HuH-7.5 (cell line): ENCODE results near the gene PACS1.
"Not testable (repeated sequence)": the region's sequence is repeated elsewhere in the genome, so short reads cannot be mapped to it uniquely, and the experiment has no call there.

ENCODE experiments used
- DNase-seq: peaks from one replicate; pipeline ENCODE4 v3.0.0; 2011; ENCODE audit warnings: low spot score

The PACS1 gene

GRCh38 chr11:66076561-66076960 is 6.5 kb downstream of the PACS1 start:
- DNase-seq, result no peak

- no peak for DNase-seq
Measured at GRCh38 chr11:66077927-66078326, 7.9 kb downstream of the PACS1 start.

- not testable (repeated sequence) for DNase-seq
Measured at GRCh38 chr11:66078949-66079348, 8.9 kb downstream of the PACS1 start.

DNA sequence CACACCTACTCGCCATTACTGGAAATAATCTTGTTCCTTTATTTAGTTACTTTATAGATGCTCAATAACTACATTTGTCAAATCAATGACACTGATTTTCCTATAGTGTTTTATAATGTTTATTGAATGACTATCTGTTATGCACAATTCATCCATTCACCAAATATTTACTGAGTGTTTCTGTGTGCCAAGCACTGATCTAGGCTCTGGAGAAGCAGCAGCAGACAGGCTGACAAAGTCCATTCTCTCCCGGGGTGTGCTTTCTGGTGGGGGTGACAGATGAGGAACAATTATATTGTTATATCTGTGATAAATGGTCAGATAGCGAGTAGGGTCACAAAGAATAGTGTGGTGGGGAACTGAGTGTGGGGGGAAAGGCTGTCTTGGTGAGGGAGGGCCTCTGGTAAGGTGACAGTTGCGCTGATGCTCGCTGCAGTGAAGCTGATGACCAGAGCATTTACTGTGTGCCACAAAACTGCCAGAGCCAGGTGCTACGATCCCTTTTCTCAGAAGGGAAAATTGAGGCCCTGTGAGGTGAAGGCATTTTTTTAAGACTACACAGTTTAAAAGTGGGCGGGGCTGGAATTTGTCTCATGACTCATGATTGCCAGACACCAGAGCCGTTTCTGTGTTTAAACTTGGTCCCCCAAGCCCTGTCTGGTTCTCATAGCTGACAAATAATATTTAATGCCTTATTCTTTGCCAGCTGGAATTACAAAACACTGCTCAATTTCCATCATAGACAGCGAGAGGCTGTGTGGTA is 10.2 kb downstream of the PACS1 start:
- DNase-seq, result no peak

DNA sequence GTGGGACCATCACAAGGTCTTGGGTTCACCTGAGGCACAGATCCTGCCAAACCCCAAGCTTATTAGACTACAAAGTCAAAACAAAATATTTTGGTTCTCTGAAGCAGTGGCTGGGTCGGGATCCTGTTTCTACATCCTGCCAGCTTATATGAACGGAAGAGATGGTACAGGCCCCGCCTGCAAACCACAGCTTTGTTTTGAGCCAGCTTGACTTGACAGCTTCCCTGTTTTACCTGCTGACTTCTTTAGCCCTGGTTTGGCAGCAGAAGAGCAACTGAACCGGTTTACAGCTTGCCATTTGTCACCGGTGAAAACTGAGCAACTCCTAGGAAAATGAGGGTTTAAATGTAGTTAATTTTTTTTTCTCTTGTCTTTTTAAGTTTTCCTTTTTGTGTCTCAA is 11.4 kb downstream of the PACS1 start:
- DNase-seq, result no peak

DNA sequence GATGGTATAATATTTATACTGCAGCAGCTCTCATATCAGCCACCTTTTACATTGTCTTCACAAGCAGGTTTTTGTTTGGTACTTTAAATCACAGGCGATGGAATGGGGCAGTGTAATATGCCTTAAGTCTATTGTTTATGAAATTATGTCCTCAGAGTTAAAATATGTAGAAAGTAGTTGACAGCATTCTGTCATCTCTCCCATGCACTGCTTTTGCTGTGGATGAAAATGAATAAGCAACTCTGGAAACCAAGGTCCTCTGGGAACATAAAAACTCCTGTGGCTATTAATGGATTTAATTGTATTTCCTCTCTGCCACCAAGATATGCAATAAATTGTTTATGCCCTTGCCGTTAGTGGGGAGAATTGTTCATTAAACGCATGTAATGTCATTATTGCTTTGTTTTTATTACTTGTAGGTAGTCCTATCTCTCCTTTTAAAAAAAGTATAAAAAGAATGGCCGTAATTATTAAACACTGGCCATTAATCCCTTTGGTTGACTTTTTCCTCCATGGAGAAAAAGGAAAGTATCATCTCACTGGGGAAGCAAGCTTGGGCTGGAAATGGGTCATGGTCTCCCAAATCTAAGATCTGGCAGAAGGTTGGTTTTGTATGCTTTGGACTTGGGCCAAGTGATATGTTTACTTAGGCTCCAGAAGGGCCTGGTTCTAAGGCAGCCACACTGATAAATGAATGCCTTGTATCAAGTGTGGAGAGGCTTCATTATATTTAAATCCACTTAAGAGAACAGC is 13.1 kb downstream of the PACS1 start:
- DNase-seq, result peak; percentile 70

GRCh38 chr11:66083767-66084166 is 13.7 kb downstream of the PACS1 start:
- no peak for DNase-seq

GRCh38 chr11:66084821-66085475 is 14.9 kb downstream of the PACS1 start:
- DNase-seq, result no peak

- DNase-seq, result no peak
Measured at GRCh38 chr11:66087148-66087908, 17.3 kb downstream of the PACS1 start.

DNA sequence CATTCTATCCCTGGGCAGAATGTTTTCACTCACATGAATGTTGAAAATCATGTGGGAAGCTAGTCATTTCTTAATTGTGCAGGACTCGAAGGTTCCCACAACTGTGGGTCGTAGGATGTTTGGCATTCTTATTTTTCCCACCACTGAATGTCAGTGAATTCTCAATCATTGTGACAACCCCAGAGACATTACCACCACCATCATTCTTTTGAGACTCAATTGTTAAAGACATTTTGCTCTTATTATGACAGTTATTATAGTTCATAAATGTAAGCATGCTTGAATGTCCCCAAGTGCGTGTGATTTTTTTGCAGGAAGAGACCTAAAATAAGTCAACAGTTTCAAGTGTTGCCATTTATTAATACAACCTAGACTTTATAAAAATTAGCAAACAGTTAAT is 19.0 kb downstream of the PACS1 start:
- DNase-seq, result no peak

DNA sequence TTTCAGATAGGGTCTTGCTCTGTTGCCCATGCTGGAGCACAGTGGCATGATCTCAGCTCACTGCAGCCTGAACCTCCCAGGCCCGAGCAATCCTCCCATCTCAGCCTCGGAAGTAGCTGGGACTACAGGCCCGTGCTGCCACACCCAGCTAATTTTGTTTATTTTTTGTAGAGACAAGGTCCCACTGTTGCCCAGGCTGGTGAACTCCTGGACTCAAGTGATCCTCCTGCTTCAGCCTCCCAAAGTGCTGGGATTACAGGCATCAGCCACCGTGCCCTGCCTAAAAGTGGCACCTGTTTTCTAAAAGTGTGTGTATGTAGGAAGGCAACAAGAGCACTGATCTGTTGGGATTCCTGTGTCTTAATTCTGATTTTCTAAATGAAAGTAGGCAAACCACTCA is 20.2 kb downstream of the PACS1 start:
- DNase-seq, result no peak

- not testable (repeated sequence) for DNase-seq
Measured at GRCh38 chr11:66092125-66092524, 22.1 kb downstream of the PACS1 start.

GRCh38 chr11:66099746-66100145 is 29.7 kb downstream of the PACS1 start:
- DNase-seq, result not testable (repeated sequence)

DNA sequence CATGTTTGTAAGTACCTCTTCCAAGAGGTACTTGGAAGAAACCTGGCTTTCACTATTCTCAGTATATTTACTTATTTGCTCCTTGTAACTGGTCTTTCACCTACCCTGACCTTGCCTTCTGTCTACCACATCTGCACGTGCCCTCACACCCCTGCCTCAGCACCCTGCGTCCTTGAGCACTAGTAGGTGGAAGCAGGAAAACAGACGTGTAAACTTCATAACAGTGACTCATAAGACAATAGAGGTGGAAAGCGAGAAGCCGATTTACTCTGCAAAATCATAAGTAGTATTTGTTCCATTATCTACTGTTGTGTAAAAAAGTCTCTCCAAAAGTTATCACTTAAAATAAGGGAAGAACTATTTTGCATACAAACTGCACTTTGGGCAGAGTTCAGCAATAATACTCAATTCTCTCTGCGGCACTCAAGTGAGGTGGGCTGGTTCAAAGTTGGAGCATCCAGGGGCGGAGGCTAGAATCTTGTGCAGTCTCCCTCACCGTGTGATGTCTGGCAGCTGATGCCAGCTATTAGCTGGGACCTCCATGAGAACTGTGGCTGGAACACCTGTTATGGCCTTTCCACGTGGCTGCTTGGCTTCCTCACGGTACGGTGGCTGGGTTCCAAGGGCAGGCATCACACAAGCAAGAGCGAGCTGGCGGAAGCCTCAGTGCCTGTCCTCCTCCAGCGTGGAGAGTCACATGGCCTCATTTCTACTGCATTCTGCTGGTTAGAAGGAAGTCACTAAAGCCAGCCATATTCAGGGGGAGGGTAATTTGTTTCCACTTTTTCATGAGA is 30.4 kb downstream of the PACS1 start:
- no peak for DNase-seq

- no peak for DNase-seq
Measured at GRCh38 chr11:66101066-66101464, 31.0 kb downstream of the PACS1 start.

GRCh38 chr11:66104057-66104638 is 34.1 kb downstream of the PACS1 start:
- no peak for DNase-seq

DNA sequence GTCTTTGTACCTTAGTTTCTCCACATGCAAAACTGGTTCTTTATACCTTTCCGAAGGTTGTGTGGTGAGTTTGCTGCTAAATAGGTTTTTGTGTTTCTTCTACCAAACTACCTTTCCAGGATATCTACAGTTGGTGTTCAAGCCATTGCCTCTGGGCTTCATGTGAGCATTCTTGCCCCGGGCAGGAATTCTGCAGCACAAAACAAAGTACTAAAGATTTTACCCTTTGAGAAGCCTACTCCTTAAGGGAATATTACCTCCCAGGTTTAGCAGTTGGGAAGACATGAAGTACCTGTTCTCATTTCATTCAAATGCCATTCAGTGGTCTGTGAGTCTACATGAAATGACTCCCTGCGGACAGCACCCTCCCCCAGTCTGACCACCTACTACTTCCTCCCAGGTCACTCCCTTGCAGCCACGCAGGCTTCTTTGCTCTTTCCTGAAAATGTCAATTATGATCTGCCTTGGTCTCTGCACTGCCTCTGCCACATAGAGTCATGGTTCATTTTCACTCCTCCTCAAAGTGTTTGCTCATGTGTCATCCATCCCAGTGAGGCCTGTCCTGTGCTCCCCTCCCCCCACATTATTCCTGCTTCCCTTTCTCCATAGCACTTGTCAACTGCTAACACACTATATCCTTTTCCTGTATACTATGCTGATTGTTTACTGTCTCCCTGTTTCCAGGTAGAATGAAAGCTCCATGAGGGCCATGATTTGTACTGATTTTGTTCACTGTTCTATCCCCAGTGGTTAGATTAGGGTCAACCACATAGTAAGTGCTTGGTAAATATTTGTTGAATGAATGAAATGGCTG is 36.9 kb downstream of the PACS1 start:
- no peak for DNase-seq

DNA sequence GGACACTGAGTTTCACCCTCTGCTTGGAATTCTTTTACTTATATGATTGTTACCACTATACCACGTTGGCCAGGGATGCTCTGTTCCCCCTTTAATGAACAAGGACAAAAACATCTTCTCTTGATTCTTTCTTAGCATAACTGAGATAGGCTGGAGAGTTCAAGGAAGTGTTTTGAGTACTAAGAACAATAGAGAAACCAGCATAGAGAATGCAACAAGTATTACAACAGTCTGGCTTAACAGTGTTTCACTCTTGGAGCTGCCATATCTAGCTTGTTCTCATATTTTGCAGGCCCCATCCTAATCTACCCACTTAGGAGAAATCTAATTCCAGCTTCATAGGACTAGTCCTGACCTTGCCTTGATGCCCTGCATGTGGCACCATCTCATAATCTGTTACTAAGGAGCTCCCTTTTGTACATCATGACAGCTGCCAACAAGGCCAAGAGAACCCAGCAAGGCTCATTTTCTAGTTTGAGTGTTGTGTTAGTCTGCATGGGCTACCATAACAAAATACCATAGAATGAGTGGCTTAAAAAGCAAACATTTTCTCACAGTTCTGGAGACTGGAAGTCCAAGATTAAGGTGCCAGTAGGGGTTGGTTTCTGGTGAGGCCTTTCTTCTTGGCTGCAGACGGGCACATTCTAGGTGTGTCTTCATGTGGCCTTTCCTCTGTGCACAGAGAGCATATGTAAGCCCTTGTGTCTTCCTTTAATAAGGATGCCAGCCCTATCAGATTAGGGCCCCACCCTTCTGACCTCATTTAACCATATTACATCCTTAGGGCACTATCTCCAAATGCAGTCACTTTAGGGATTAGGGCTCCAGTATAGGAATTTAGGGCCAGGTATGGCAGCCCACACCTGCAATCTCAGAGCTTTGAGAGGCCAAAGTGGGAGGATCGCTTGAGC is 37.8 kb downstream of the PACS1 start:
- DNase-seq, result no peak

DNA sequence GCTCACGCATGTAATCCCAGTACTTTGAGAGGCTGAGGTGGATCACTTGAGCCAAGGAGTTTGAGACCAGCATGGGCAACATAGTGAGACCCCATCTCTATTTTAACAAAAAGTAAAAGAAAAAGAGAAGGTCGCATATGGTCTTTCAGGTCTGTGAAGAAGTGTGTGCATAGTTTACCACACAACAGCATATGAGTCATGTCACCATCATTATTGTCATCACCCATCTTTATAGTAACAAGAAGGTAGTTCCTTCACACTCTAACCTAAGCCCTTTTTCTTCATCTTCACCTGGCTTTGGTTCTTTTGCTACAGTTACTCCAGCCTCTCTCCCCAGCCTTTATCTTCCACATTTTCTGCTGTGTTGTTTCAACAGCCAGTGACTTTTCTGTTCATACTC is 39.2 kb downstream of the PACS1 start:
- DNase-seq, result no peak
